ENCODE results near the gene PLCB2. TPM values are rescaled to one million over a fixed set of nuclear protein-coding genes. Genes with fewer than 3 reads are reported as not detected.

PLCB2 gene
- polyA plus RNA-seq, 1 of the 3 experiments (the other 2 are of a cell fraction), result 0.15 TPM

DNA sequence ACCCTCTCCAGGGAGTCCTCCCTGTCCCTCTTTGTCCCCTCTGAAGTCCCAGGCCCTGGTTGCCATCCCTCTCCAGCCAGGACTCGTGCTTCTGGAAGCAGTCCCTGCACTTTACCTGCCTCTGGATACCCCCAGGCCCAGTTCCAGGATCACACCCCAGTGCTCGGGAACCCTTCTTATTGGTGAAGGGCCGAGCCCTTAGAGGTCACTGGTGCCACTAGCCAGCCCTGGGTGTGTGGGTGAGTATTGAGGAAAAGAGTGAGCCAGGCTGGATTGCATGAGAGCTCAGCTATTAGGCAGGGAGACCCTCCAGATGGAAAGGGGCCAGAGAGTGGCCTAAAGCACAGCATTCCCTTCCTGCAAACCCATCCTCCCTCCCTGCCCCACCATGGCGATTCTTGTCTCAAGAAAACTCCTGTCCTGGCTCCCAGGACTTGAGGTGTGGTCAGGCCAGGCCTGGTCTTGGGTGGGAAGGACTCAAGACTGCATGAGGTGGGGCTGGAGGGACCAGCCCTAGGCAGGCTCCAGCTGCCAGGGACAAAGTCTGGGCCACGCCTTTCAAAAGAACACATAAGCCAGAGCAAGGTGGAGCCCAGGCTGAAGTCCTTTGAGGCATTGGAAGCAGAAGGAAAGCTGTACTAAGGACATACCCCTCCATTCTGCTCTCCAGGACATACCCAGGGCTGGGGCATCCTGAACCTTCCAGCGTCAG lies 38.3 kb upstream of the PLCB2 start:
- no peak overlapping the region for H3K9ac ChIP-seq
- H3K27me3 ChIP-seq (ENCODE audit: insufficient read depth), result no peaks in the 10 kb centered on the region
- peaks cover 5% of the 10 kb centered on the region for H3K79me2 ChIP-seq (ENCODE audit: insufficient read depth)
- H3K4me1 ChIP-seq (ENCODE audit: control insufficient read depth in 1 of 2, insufficient read depth in 2 of 2, low read depth in 1 of 2, low read length in 1 of 2), result peaks cover 18 to 27% of the 10 kb centered on the region in 2 experiments; a peak in 3 of 4 replicates
- no peaks in the 10 kb centered on the region for H3K9me2 ChIP-seq
- H3K9me3 ChIP-seq, result no peaks in the 10 kb centered on the region
- H2AFZ ChIP-seq (ENCODE audit: low read depth), result no peak overlapping the region
- WGBS (ENCODE audit: low lambda C conversion rate), result 73% methylated on average over 3 of the region's 6 CpGs
- no peak overlapping the region for H3K27ac ChIP-seq (ENCODE audit: low read depth in 2 of 2, low read length in 1 of 2)
- no peak for TF ChIP-seq FOXM1 (IDR thresholded peaks at IDR 0.05; ENCODE audit: low read depth)
- TF ChIP-seq NRF1 (IDR thresholded peaks at IDR 0.05; ENCODE audit: low read depth, low read length), result no peak
- TF ChIP-seq JUND (IDR thresholded peaks at IDR 0.05), result no peak
- TF ChIP-seq, protein P1, sequence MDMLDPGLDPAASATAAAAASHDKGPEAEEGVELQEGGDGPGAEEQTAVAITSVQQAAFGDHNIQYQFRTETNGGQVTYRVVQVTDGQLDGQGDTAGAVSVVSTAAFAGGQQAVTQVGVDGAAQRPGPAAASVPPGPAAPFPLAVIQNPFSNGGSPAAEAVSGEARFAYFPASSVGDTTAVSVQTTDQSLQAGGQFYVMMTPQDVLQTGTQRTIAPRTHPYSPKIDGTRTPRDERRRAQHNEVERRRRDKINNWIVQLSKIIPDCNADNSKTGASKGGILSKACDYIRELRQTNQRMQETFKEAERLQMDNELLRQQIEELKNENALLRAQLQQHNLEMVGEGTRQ (IDR thresholded peaks at IDR 0.05; ENCODE audit: borderline replicate concordance, low read depth, low read length), result no peak
- no peak for TF ChIP-seq FOSL2 (IDR thresholded peaks at IDR 0.05; ENCODE audit: borderline replicate concordance, low read depth)
- TF ChIP-seq, protein P2, sequence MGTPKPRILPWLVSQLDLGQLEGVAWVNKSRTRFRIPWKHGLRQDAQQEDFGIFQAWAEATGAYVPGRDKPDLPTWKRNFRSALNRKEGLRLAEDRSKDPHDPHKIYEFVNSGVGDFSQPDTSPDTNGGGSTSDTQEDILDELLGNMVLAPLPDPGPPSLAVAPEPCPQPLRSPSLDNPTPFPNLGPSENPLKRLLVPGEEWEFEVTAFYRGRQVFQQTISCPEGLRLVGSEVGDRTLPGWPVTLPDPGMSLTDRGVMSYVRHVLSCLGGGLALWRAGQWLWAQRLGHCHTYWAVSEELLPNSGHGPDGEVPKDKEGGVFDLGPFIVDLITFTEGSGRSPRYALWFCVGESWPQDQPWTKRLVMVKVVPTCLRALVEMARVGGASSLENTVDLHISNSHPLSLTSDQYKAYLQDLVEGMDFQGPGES (IDR thresholded peaks at IDR 0.05; ENCODE audit: low read depth, low read length), result no peak
- TF ChIP-seq EP300 (IDR thresholded peaks at IDR 0.05; ENCODE audit: borderline replicate concordance in 1 of 2, low read depth in 1 of 2, low read length in 1 of 2), result no peak
- no peak for TF ChIP-seq TEAD4 (IDR thresholded peaks at IDR 0.05; ENCODE audit: borderline replicate concordance, insufficient read depth)
- TF ChIP-seq CHD2 (IDR thresholded peaks at IDR 0.05; ENCODE audit: low read length, partially characterized antibody), result no peak
- no peak for TF ChIP-seq SMC3 (IDR thresholded peaks at IDR 0.05; ENCODE audit: low read depth, low read length)
- TF ChIP-seq, protein P3, sequence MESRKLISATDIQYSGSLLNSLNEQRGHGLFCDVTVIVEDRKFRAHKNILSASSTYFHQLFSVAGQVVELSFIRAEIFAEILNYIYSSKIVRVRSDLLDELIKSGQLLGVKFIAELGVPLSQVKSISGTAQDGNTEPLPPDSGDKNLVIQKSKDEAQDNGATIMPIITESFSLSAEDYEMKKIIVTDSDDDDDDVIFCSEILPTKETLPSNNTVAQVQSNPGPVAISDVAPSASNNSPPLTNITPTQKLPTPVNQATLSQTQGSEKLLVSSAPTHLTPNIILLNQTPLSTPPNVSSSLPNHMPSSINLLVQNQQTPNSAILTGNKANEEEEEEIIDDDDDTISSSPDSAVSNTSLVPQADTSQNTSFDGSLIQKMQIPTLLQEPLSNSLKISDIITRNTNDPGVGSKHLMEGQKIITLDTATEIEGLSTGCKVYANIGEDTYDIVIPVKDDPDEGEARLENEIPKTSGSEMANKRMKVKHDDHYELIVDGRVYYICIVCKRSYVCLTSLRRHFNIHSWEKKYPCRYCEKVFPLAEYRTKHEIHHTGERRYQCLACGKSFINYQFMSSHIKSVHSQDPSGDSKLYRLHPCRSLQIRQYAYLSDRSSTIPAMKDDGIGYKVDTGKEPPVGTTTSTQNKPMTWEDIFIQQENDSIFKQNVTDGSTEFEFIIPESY (IDR thresholded peaks at IDR 0.05; ENCODE audit: borderline replicate concordance, low read depth), result no peak
- TF ChIP-seq YY1 (IDR thresholded peaks at IDR 0.05; ENCODE audit: low read depth), result no peak
- no peak for TF ChIP-seq RCOR1 (IDR thresholded peaks at IDR 0.05; ENCODE audit: low read length)
- TF ChIP-seq TCF12 (IDR thresholded peaks at IDR 0.05), result no peak
- no peak for TF ChIP-seq NFIC (IDR thresholded peaks at IDR 0.05; ENCODE audit: borderline replicate concordance)
- no peak for TF ChIP-seq RFX5 (IDR thresholded peaks at IDR 0.05; ENCODE audit: low read length)
- TF ChIP-seq, protein P4, sequence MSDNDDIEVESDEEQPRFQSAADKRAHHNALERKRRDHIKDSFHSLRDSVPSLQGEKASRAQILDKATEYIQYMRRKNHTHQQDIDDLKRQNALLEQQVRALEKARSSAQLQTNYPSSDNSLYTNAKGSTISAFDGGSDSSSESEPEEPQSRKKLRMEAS (IDR thresholded peaks at IDR 0.05; ENCODE audit: low read depth), result no peak
- no peak for TF ChIP-seq SIN3A (IDR thresholded peaks at IDR 0.05; ENCODE audit: borderline replicate concordance, low read depth, low read length)
- TF ChIP-seq POLR2AphosphoS5 (IDR thresholded peaks at IDR 0.05; ENCODE audit: low read depth, low read length), result no peak
- H3K4me3 ChIP-seq (ENCODE audit: low read depth in 2 of 2, low read length in 1 of 2), result no peak overlapping the region
- H3K4me2 ChIP-seq, result no peak overlapping the region
- no peak for DNase-seq
- peaks cover 34% of the 10 kb centered on the region for H3F3A ChIP-seq (replicated peaks; ENCODE audit: insufficient read depth)
- ChIA-PET CTCF (interaction anchor here (1.7 to 70.6 kb wide), 6 partner anchors 4 to 123 kb away, joined by 4 to 2194 read pairs (median 160); partner anchors contain the start of genes ANKRD63, CCDC9B, DISP2 and INAFM2), POLR2A (interaction anchor here (1.3 kb wide), 1 partner anchor 71 kb away, joined by 5 read pairs; no protein-coding TSS in a partner anchor)
- H3K36me3 ChIP-seq (replicated peaks in 1 of 2; ENCODE audit: control insufficient read depth in 1 of 2, insufficient read depth in 2 of 2, low read length in 1 of 2), result no peaks in the 10 kb centered on the region
- H4K20me1 ChIP-seq (ENCODE audit: insufficient read depth), result no peaks in the 10 kb centered on the region

All from SK-N-SH (cell line).